ENCODE measurements around the gene TSPAN18. TPM values are rescaled to one million over a fixed set of nuclear protein-coding genes. Genes with fewer than 3 reads are reported as not detected.

Gene TSPAN18
- total and polyA plus RNA-seq, 9 donors: 2.1 to 35.3 (median 14.4) TPM

DNA sequence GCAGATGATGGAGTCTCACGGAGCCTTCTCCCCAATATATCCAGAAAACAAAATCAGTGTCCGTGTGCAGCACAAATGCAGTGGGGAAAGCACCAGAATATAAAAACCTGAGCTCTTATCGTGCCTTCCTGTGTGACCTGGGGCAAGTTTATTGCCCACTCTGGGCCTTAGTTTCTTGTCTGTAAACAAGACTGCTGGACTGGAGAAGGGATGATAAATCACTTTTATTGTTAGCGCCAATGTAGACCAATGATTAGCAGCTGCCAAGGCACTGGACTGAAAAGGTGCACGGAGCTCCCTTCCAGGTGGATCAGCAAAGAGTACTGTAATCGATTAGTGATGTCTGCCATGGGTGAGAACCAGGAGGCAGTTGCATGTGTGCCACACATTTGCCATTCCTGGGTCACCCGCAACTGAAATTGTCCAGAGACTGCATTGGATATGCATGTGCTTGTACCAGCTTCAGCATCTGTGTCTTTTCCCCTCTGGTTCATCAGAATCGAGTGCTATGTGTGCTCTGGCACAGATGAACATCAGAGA, 89.2 kb downstream of the TSPAN18 start:
- 91 to 94% (median 92%) methylated on average over 8 of the region's 8 CpGs for WGBS, 3 donors
- Histone ChIP-seq H3K36me3 (no peaks in the 10 kb centered on the region), H3K27me3 (no peaks in the 10 kb centered on the region), H3K4me3 (no peak overlapping the region), H3K4me1 (ENCODE audit: insufficient read depth) (no peaks in the 10 kb centered on the region), H3K9me3 (no peaks in the 10 kb centered on the region), H3K27ac (no peak overlapping the region)
- intact Hi-C loops (cut with DNase I): loop anchor here in 1 of 4 donors (10.0 kb wide), 1 partner anchor 61 kb away; no protein-coding TSS in a partner anchor
- TF ChIP-seq POLR2A (IDR thresholded peaks at IDR 0.05): no peak
- TF ChIP-seq EP300 (IDR thresholded peaks at IDR 0.05): no peak
- TF ChIP-seq CTCF (IDR thresholded peaks at IDR 0.05): no peak
- no peak for DNase-seq

DNA sequence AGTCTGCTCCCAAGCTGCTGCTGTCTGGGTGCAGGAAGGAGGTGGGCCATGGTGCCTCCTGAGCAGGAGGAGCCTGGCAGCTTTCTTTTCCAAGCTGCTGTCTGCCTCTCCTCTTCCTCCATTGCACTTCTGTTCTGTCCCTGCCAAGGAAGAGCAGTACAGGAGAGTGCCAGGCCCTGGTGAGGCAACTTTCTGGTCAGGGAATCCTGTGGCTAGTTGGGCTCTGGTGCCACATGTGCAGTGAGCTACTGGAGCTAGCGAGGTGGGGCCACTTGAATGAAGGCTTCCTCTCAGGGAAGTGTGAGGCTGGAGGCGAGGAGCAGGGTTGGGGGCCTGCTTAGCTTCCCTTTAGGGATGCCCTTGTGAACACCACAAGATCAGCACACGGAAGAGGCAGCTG, 90.0 kb downstream of the TSPAN18 start:
- no peaks in the 10 kb centered on the region for H3K9me3 ChIP-seq
- TF ChIP-seq CTCF (IDR thresholded peaks at IDR 0.05) (no peak), EP300 (IDR thresholded peaks at IDR 0.05) (no peak), POLR2A (IDR thresholded peaks at IDR 0.05) (no peak)
- no peaks in the 10 kb centered on the region for H3K36me3 ChIP-seq
- DNase-seq: no peak
- intact Hi-C loops (cut with DNase I): loop anchor here in 1 of 4 donors (10.0 kb wide), 1 partner anchor 62 kb away; no protein-coding TSS in a partner anchor
- H3K27ac ChIP-seq: no peak overlapping the region
- H3K4me1 ChIP-seq (ENCODE audit: insufficient read depth): no peaks in the 10 kb centered on the region
- 97 to 100% (median 100%) methylated on average over 3 of the region's 3 CpGs for WGBS, 3 donors
- H3K4me3 ChIP-seq: no peak overlapping the region
- no peaks in the 10 kb centered on the region for H3K27me3 ChIP-seq

DNA sequence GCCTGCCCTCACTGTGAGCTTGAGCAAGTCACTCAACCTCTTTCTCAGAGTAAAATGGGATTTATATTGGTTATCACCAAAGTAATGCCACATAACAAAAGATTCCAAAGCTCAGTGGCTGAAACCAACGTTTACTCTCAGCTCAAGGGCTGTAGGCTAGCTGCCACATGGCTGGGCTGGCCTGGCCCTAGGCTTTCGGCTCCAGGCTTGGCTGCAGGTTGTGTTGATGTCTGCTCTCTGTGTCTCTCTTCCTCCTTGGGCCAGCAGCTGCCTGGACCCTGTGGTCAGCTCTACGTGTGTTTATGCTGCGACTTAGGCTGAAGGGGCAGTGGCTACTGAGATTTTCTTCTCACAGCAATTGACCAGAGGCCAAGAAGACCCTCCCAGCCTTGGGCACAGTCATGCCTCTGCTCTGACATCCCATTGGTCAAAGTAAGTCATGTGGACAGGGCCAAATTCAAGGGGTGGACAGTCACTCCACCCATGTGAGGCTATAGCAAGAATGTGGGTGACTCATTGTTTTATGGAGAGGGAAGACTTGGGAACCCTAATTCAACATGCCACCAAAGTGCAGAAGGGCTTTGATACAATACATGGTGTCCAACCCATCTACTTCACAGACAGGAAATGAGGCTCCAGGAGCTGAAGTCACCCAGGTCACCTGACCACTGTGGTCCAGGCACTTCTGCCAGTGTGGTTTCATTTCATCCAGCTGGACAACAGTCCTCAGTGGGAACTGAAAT, 90.6 kb downstream of the TSPAN18 start:
- intact Hi-C loops (cut with DNase I): loop anchor here in 1 of 4 donors (10.0 kb wide), 1 partner anchor 63 kb away; no protein-coding TSS in a partner anchor

DNA sequence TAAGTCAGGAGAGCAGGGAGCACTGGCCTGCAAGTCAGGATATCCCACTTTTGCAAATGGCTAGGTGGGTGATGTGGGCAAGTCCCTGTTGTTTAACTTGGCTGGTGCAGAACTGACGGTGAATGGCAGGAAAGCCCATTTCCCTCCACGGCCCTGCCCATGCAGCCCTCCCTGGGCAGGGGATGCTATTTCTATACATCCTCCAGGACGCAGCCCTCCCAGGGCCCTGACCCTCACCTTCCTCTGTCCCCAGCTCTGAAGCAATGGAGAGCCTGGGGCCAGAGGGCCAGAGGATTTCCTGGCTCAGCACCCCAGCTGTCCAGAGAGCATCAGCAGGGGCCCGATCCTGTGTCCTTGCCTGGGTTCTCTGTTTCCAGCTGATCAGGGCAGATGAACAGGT, 91.3 kb downstream of the TSPAN18 start:
- Histone ChIP-seq H3K9me3 (no peaks in the 10 kb centered on the region), H3K4me3 (no peak overlapping the region), H3K27ac (no peak overlapping the region), H3K4me1 (ENCODE audit: insufficient read depth) (no peaks in the 10 kb centered on the region), H3K27me3 (no peaks in the 10 kb centered on the region), H3K36me3 (no peaks in the 10 kb centered on the region)
- TF ChIP-seq EP300 (IDR thresholded peaks at IDR 0.05): no peak
- no peak for TF ChIP-seq POLR2A (IDR thresholded peaks at IDR 0.05)
- no peak for TF ChIP-seq CTCF (IDR thresholded peaks at IDR 0.05)
- 70 to 93% (median 87%) methylated on average over 4 of the region's 4 CpGs for WGBS, 3 donors
- intact Hi-C loops (cut with DNase I): loop anchor here in 1 of 4 donors (10.0 kb wide), 1 partner anchor 63 kb away; no protein-coding TSS in a partner anchor
- DNase-seq: no peak

More for the DNA sequence above, 90.6 kb downstream of the TSPAN18 start:
- no peaks in the 10 kb centered on the region for H3K4me1 ChIP-seq (ENCODE audit: insufficient read depth)
- no peaks in the 10 kb centered on the region for H3K36me3 ChIP-seq
- DNase-seq: no peak
- 70 to 82% (median 82%) methylated on average over 4 of the region's 4 CpGs for WGBS, 3 donors
- no peak for TF ChIP-seq CTCF (IDR thresholded peaks at IDR 0.05)
- TF ChIP-seq EP300 (IDR thresholded peaks at IDR 0.05): no peak
- TF ChIP-seq POLR2A (IDR thresholded peaks at IDR 0.05): no peak
- H3K27me3 ChIP-seq: no peaks in the 10 kb centered on the region
- no peaks in the 10 kb centered on the region for H3K9me3 ChIP-seq
- no peak overlapping the region for H3K27ac ChIP-seq
- H3K4me3 ChIP-seq: no peak overlapping the region

Measured in ovary (tissue), 9 donors.